GM12864 (cell line): ENCODE data around the gene PTPRG.
"Not testable (repeated sequence)": the region's sequence is repeated elsewhere in the genome, so short reads cannot be mapped to it uniquely, and the experiment has no call there.

ENCODE experiments used
- DNase-seq: peaks from one replicate; pipeline ENCODE4 v3.0.0-alpha.2; 2011; ENCODE audit warnings: low read depth
- H3K4me3 ChIP-seq: 2 replicates; pipeline ENCODE4 v1.5.1; 2011; ENCODE audit warnings: mild to moderate bottlenecking, low read depth, low read length, control low read depth
- TF ChIP-seq, protein P1 (sequence below): IDR thresholded peaks from 2 replicates; pipeline ENCODE4 v1.5.1; 2011; ENCODE audit warnings: low read depth, mild to moderate bottlenecking, moderate library complexity, low read length, control low read depth, inconsistent platforms; ENCODE audit errors: missing control alignments

PTPRG gene

DNA sequence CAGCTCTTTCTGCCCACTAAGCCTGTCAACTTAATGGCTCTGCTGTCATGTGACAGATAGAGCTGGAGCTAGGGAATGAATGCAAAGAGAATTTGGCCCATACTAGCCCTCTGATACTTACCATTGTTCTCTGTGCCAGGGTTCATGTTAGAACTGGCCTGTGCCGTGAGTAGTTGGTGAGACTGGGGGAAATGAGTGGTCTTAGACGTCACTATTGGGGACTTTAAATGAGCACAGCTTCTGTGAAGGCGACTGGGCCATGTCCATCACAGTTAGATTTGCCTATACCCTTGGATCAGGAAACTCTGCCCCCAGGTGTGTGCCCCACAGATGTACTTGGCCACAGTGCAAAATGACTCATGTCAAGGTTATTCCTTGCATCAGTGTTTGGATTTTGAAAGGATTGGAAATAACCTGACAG is 124.9 kb downstream of the PTPRG start:
- H3K4me3 ChIP-seq: no peak overlapping the region
- no peak for DNase-seq
- TF ChIP-seq, protein P1, sequence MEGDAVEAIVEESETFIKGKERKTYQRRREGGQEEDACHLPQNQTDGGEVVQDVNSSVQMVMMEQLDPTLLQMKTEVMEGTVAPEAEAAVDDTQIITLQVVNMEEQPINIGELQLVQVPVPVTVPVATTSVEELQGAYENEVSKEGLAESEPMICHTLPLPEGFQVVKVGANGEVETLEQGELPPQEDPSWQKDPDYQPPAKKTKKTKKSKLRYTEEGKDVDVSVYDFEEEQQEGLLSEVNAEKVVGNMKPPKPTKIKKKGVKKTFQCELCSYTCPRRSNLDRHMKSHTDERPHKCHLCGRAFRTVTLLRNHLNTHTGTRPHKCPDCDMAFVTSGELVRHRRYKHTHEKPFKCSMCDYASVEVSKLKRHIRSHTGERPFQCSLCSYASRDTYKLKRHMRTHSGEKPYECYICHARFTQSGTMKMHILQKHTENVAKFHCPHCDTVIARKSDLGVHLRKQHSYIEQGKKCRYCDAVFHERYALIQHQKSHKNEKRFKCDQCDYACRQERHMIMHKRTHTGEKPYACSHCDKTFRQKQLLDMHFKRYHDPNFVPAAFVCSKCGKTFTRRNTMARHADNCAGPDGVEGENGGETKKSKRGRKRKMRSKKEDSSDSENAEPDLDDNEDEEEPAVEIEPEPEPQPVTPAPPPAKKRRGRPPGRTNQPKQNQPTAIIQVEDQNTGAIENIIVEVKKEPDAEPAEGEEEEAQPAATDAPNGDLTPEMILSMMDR: no peak

DNA sequence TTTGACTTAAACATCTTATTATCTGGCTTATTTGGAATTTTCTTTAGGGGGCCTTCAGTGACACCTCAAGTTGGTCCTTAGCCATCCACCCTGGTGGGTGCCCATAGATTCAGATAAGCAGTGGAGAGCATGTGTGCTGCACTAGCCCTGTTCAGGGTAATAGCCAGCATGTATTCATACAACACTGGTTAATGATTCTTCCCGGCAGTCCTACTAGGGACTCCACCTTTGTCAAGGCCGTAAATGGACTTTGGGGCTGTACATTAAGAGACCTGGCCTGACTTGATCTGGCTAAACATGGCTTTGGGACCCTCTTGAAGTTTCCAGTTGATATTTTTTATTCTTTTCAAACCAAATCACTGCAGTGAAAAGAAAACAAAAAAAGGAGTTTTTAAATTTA is 125.8 kb downstream of the PTPRG start:
- no peak overlapping the region for H3K4me3 ChIP-seq
- DNase-seq: no peak
- TF ChIP-seq, protein P1: no peak

DNA sequence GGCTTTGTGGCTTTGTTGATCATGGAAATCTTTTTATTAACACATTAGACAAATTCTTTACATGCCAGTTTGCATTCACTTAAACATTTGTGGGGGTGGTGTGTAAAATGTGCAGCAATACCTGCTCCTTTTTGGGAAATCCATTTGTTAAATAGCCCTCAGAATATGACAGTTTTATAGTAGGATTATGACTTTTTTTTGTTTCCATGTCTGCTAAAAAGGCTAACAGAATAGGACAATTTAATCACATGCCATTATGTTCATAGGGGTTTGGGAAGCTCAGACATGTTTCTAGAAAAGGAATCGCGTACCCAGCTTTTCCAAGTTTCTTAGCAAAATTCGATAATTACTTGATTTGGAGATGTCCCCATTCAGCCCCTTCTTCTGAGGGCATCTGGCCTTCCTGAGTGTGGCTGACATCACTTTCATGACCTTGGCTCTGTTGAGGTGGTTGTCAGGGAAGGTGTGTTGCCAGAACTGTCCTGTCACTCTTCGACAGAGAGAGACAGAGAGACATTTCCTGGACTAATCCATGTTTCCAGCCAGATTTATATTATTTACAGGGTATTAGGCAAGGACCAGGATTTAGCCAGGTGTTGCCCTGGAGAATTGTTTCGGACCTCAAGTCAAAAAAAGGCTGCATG is 126.4 kb downstream of the PTPRG start:
- no peak overlapping the region for H3K4me3 ChIP-seq
- TF ChIP-seq, protein P1: no peak
- no peak for DNase-seq

DNA sequence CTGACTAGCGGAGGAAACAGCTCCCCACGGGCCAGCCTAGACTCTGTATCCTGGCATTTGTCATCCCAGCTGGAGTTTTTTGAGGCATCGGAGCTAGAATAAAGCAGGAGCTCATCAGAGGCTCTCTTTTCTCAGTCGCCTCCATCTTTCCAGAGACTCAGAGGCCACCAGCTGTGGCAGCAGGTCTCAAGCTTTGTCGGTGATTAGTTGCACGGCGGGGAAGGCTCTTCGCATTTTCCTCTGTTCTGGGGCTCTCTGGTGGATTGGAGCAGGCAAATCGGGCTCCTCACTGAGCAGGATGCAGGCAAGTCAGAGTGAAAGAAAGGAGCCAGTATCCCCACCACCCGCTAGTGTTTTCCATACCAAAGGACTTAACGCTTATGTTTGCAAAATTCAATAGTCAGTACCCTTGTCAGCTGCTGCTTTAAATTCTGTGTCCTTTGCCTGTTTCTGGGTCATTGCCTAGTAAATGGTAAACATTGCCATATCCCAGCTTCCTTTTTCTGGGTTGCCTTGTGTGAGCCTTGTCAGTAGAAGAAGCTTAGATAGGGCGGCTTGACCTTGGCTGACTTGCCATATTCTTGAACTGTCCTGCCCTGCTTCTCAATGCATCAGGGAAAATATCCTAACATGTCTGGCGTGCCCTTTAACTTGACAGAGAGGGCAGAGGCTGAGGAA is 127.1 kb downstream of the PTPRG start:
- TF ChIP-seq, protein P1: no peak
- DNase-seq: no peak
- no peak overlapping the region for H3K4me3 ChIP-seq

DNA sequence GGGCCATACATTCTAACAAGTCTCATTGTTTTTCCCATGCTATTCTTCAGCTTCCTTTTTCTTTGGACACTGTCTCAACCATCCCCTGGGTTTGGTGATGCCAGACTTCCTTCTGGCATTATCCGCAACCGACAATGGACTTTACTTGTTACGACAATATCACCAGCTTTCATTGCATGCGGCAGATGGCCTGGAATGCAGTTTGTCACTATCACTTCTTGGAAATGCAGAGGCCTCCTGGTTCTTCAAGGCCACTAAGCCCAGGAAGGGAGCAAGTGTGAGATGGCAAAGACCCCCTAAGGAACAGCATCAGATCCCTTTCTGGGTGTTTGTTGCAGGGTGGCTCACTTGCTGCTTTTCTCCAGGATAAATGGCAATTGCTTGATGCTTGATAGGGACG is 128.6 kb downstream of the PTPRG start:
- DNase-seq: no peak
- TF ChIP-seq, protein P1: no peak
- no peak overlapping the region for H3K4me3 ChIP-seq

DNA sequence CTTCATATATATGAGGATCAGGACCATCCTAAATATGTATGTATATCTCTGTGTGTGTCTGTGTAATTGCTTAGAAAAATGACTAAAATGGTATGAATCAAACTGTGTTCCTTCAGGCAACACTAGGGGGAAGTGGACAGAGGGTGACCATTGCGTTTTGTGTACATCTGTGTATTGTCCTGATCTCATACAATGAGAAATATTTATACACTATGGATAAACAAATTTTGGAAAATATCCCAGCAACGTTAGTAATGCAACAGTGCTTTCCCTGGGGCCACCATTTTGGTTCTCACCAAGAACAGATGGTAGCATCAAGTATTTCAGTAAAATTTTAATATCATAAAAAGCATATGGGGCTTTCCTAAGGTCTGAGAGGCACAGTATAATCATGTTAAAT is 130.1 kb downstream of the PTPRG start:
- TF ChIP-seq, protein P1: no peak
- H3K4me3 ChIP-seq: no peak overlapping the region
- no peak for DNase-seq

DNA sequence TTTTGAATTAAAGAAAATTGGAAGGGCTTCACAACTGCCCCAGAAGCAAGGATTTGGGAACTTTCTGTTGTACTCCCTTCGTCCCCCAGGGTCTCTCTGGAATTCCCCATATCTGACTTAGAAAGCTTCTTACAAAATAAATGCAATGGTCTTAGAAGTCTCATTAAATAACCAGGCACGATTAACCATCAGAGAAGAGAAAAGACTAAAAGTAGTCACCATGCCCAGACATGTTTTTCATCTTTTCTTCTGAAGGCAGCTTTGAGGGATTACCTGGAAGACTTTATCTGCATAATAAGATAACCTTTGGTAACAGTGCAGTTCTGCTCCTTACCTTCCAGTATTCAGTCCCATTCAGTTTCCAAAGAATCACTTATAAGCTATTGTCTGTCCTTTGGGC is 135.9 kb downstream of the PTPRG start:
- DNase-seq: no peak
- no peak overlapping the region for H3K4me3 ChIP-seq
- TF ChIP-seq, protein P1: no peak

DNA sequence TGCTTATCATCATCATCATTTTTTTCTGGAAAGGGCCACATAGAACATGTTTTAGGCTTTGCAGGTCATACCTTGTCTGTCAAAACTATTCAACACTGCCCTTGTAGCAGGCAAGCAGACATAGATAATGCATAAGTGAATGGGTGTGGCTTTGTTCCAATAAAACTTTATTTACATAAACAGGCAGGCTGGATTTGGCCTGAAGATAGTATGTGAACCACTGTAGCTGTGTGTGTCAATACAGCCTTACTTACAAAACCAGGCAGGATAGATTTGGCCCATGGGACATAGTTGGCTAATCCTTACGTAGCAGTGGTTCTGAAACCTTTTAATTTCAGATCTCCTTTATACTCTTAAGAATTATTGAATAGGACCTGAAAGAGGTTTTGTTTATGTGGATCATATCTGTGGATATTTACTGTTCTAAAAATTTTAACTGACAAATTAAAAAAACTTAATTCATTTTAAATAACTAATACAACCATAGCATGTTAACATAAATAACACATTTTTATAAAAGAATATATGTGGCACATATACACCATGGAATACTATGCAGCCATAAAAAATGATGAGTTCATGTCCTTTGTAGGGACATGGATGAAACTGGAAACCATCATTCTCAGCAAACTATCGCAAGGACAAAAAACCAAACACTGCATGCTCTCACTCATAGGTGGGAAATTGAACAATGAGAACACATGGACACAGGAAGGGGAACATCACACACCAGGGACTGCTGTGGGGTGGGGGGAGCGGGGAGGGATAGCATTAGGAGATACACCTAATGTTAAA is 137.1 kb downstream of the PTPRG start:
- not testable (repeated sequence) for H3K4me3 ChIP-seq, DNase-seq
